ENCODE data around the gene LRRC18.

Gene LRRC18

GRCh38 chr10:48973065-48973464 lies 33.4 kb upstream of the LRRC18 start:
- no peaks in the 10 kb centered on the region for H3K27me3 ChIP-seq (ENCODE audit: insufficient read depth, low read depth)
- no peak overlapping the region for H3K4me2 ChIP-seq
- H4K20me1 ChIP-seq (ENCODE audit: insufficient read depth): no peaks in the 10 kb centered on the region
- no peak overlapping the region for H3K4me3 ChIP-seq (IDR thresholded peaks at IDR 0.05; ENCODE audit: insufficient read depth, low read depth, low read length)
- H2AFZ ChIP-seq (ENCODE audit: low read depth): no peak overlapping the region
- H3K9ac ChIP-seq: no peak overlapping the region
- H3K4me1 ChIP-seq (ENCODE audit: low read depth, poor library complexity, severe bottlenecking): no peaks in the 10 kb centered on the region
- no peak overlapping the region for H3K27ac ChIP-seq
- H3K79me2 ChIP-seq (ENCODE audit: insufficient read depth, low read depth): no peaks in the 10 kb centered on the region
- no peaks in the 10 kb centered on the region for H3K36me3 ChIP-seq (ENCODE audit: insufficient read depth)
- no peak for TF ChIP-seq CTCF (conservative IDR thresholded peaks at IDR 0.05; ENCODE audit: low read depth, low read length)

DNA sequence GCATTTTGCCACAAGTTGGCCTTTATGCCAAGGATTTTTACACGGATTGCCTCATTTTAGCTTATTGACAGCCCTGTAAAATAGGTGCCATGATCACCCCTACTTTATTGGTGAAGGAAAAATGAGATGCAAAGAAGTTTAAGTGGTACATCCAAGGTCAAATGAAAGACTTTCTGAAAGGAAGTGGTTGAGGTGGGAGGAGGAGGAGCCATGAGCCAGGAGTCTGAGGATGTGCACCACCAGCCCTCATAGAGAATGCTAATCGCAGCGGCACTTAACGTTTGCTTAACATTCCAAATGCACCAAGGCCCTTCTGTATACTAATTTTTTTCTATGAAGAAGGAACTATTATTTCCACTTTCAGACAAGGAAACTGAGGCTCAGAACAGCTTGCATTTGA lies 31.0 kb upstream of the LRRC18 start:
- no peaks in the 10 kb centered on the region for H3K79me2 ChIP-seq (ENCODE audit: insufficient read depth, low read depth)
- H3K9ac ChIP-seq: no peak overlapping the region
- H3K4me2 ChIP-seq: no peak overlapping the region
- no peak overlapping the region for H3K27ac ChIP-seq
- H3K4me1 ChIP-seq (ENCODE audit: low read depth, poor library complexity, severe bottlenecking): no peaks in the 10 kb centered on the region
- no peak overlapping the region for H2AFZ ChIP-seq (ENCODE audit: low read depth)
- H4K20me1 ChIP-seq (ENCODE audit: insufficient read depth): no peaks in the 10 kb centered on the region
- no peak for TF ChIP-seq CTCF (conservative IDR thresholded peaks at IDR 0.05; ENCODE audit: low read depth, low read length)
- H3K4me3 ChIP-seq (IDR thresholded peaks at IDR 0.05; ENCODE audit: insufficient read depth, low read depth, low read length): no peak overlapping the region
- H3K36me3 ChIP-seq (ENCODE audit: insufficient read depth): no peaks in the 10 kb centered on the region
- H3K27me3 ChIP-seq (ENCODE audit: insufficient read depth, low read depth): no peaks in the 10 kb centered on the region

GRCh38 chr10:48970046-48970445 lies 30.4 kb upstream of the LRRC18 start:
- no peaks in the 10 kb centered on the region for H3K36me3 ChIP-seq (ENCODE audit: insufficient read depth)
- H3K79me2 ChIP-seq (ENCODE audit: insufficient read depth, low read depth): no peaks in the 10 kb centered on the region
- H3K9ac ChIP-seq: no peak overlapping the region
- H4K20me1 ChIP-seq (ENCODE audit: insufficient read depth): no peaks in the 10 kb centered on the region
- H3K4me2 ChIP-seq: no peak overlapping the region
- H3K4me3 ChIP-seq (IDR thresholded peaks at IDR 0.05; ENCODE audit: insufficient read depth, low read depth, low read length): no peak overlapping the region
- no peaks in the 10 kb centered on the region for H3K4me1 ChIP-seq (ENCODE audit: low read depth, poor library complexity, severe bottlenecking)
- no peak overlapping the region for H3K27ac ChIP-seq
- TF ChIP-seq CTCF (conservative IDR thresholded peaks at IDR 0.05; ENCODE audit: low read depth, low read length): no peak
- H3K27me3 ChIP-seq (ENCODE audit: insufficient read depth, low read depth): no peaks in the 10 kb centered on the region
- H2AFZ ChIP-seq (ENCODE audit: low read depth): no peak overlapping the region

GRCh38 chr10:48968036-48968435 lies 28.4 kb upstream of the LRRC18 start:
- H3K4me2 ChIP-seq: no peak overlapping the region
- no peaks in the 10 kb centered on the region for H4K20me1 ChIP-seq (ENCODE audit: insufficient read depth)
- H3K4me1 ChIP-seq (ENCODE audit: low read depth, poor library complexity, severe bottlenecking): no peaks in the 10 kb centered on the region
- no peak for TF ChIP-seq CTCF (conservative IDR thresholded peaks at IDR 0.05; ENCODE audit: low read depth, low read length)
- H2AFZ ChIP-seq (ENCODE audit: low read depth): no peak overlapping the region
- H3K27me3 ChIP-seq (ENCODE audit: insufficient read depth, low read depth): no peaks in the 10 kb centered on the region
- H3K9ac ChIP-seq: no peak overlapping the region
- no peak overlapping the region for H3K4me3 ChIP-seq (IDR thresholded peaks at IDR 0.05; ENCODE audit: insufficient read depth, low read depth, low read length)
- H3K79me2 ChIP-seq (ENCODE audit: insufficient read depth, low read depth): no peaks in the 10 kb centered on the region
- no peak overlapping the region for H3K27ac ChIP-seq
- H3K36me3 ChIP-seq (ENCODE audit: insufficient read depth): no peaks in the 10 kb centered on the region

- H3K9ac ChIP-seq: no peak overlapping the region
- H3K27me3 ChIP-seq (ENCODE audit: insufficient read depth, low read depth): no peaks in the 10 kb centered on the region
- no peaks in the 10 kb centered on the region for H3K79me2 ChIP-seq (ENCODE audit: insufficient read depth, low read depth)
- no peak overlapping the region for H3K4me2 ChIP-seq
- no peaks in the 10 kb centered on the region for H3K36me3 ChIP-seq (ENCODE audit: insufficient read depth)
- no peak overlapping the region for H2AFZ ChIP-seq (ENCODE audit: low read depth)
- TF ChIP-seq CTCF (conservative IDR thresholded peaks at IDR 0.05; ENCODE audit: low read depth, low read length): no peak
- H3K27ac ChIP-seq: no peak overlapping the region
- no peaks in the 10 kb centered on the region for H4K20me1 ChIP-seq (ENCODE audit: insufficient read depth)
- no peaks in the 10 kb centered on the region for H3K4me1 ChIP-seq (ENCODE audit: low read depth, poor library complexity, severe bottlenecking)
- no peak overlapping the region for H3K4me3 ChIP-seq (IDR thresholded peaks at IDR 0.05; ENCODE audit: insufficient read depth, low read depth, low read length)
Observed at GRCh38 chr10:48965460-48965859, 25.8 kb upstream of the LRRC18 start.

Measured in KMS-11 (cell line).